Endothelial cell (in vitro differentiated cells): ENCODE measurements around the gene MEDAG. TPM values are rescaled to one million over a fixed set of nuclear protein-coding genes. Genes with fewer than 3 reads are reported as not detected.
"Not testable (repeated sequence)": the region's sequence is repeated elsewhere in the genome, so short reads cannot be mapped to it uniquely, and the experiment has no call there.

Source experiments
- DNase-seq: peaks from one replicate; pipeline ENCODE4 v3.0.0; 2021; ENCODE audit warnings: low spot score
- H3K27ac Mint-ChIP-seq: one replicate; pipeline ENCODE4 v1.8.0; 2021; ENCODE audit warnings: mixed read lengths, inconsistent platforms; ENCODE audit not compliant: unreplicated experiment
- H3K27me3 Mint-ChIP-seq: one replicate; pipeline ENCODE4 v1.8.0; 2021; ENCODE audit warnings: mild to moderate bottlenecking, moderate library complexity, mixed read lengths, inconsistent platforms; ENCODE audit not compliant: unreplicated experiment
- H3K36me3 Mint-ChIP-seq: one replicate; pipeline ENCODE4 v1.8.0; 2021; ENCODE audit warnings: mild to moderate bottlenecking, low read depth, mixed read lengths, inconsistent platforms; ENCODE audit not compliant: unreplicated experiment
- H3K4me1 Mint-ChIP-seq: one replicate; pipeline ENCODE4 v1.8.0; 2021; ENCODE audit warnings: mild to moderate bottlenecking, mixed read lengths, inconsistent platforms; ENCODE audit not compliant: unreplicated experiment
- H3K4me3 Mint-ChIP-seq: one replicate; pipeline ENCODE4 v1.8.0; 2021; ENCODE audit warnings: mild to moderate bottlenecking, mixed read lengths, inconsistent platforms; ENCODE audit not compliant: unreplicated experiment
- H3K9me3 Mint-ChIP-seq: one replicate; pipeline ENCODE4 v1.8.0; 2021; ENCODE audit warnings: mixed read lengths, inconsistent platforms; ENCODE audit not compliant: unreplicated experiment
- total RNA-seq: library from RNA; stranded (reverse); fragmentation: NEBNext Ultra II Directional; extraction: Animal tissue kit (Norgen Biotek cat#: 25700); gene quantifications from one replicate; pipeline ENCODE4 v1.2.1, GENCODE V29; 2021; ENCODE audit not compliant: unreplicated experiment
- TF ChIP-seq, protein P1 (sequence below): fragments of 200-600 bp; sonication (generic); IDR thresholded peaks from one replicate; pipeline ENCODE4 v1.5.0; 2021; ENCODE audit warnings: antibody characterized with exemption; ENCODE audit not compliant: unreplicated experiment

MEDAG gene
- total RNA-seq, 1 donor from 2014 or later, result 0.77 TPM

DNA sequence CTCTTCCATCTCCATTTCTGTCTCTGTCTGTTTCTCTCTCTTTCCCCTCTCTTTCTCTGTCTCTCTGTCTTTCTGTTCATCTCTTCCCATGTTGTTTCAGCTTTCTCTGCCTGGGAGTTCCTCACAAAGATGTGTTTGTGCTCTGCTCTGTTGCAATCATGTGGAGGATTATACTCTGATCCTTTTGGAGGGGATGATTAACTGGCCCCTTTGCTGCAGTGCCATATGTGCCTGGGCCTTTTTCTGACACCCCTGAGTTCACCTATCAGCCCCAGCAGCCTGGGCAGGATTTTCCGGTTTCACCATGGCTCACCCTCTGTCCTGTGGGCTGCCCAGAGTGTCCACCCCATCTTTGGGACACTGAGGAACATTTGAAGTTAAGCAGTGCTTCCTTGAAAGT is 17.3 kb downstream of the MEDAG start:
- H3K9me3 Mint-ChIP-seq, result no peaks in the 10 kb centered on the region
- H3K27ac Mint-ChIP-seq, result no peak overlapping the region
- H3K36me3 Mint-ChIP-seq, result no peaks in the 10 kb centered on the region
- TF ChIP-seq, protein P1, sequence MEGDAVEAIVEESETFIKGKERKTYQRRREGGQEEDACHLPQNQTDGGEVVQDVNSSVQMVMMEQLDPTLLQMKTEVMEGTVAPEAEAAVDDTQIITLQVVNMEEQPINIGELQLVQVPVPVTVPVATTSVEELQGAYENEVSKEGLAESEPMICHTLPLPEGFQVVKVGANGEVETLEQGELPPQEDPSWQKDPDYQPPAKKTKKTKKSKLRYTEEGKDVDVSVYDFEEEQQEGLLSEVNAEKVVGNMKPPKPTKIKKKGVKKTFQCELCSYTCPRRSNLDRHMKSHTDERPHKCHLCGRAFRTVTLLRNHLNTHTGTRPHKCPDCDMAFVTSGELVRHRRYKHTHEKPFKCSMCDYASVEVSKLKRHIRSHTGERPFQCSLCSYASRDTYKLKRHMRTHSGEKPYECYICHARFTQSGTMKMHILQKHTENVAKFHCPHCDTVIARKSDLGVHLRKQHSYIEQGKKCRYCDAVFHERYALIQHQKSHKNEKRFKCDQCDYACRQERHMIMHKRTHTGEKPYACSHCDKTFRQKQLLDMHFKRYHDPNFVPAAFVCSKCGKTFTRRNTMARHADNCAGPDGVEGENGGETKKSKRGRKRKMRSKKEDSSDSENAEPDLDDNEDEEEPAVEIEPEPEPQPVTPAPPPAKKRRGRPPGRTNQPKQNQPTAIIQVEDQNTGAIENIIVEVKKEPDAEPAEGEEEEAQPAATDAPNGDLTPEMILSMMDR, result no peak
- H3K4me3 Mint-ChIP-seq, result no peak overlapping the region
- no peaks in the 10 kb centered on the region for H3K4me1 Mint-ChIP-seq
- DNase-seq, result no peak
- peaks cover 3% of the 10 kb centered on the region for H3K27me3 Mint-ChIP-seq

DNA sequence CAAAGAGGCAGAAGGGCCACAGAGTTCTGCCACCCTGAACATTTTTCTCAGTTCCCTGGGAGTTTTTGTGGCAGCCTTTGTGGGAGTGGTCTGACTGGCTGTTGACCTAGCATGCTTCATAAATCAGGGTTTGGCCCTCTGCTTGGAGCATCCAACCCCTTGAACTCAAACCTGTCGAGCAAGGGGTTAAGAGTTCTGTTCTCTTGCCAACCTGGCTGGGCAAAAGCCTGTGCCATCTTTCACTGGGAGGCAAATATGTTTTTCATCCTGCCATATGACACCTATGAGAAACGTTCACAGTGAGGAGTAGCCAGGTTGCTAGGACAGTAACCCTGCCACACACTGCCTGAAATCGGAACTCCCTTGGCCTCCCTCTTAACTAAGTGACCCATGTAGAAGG is 18.6 kb downstream of the MEDAG start:
- no peaks in the 10 kb centered on the region for H3K36me3 Mint-ChIP-seq
- no peak overlapping the region for H3K27ac Mint-ChIP-seq
- TF ChIP-seq, protein P1, result no peak
- H3K4me1 Mint-ChIP-seq, result no peaks in the 10 kb centered on the region
- H3K9me3 Mint-ChIP-seq, result no peaks in the 10 kb centered on the region
- DNase-seq, result no peak
- H3K4me3 Mint-ChIP-seq, result no peak overlapping the region
- peaks cover 3% of the 10 kb centered on the region for H3K27me3 Mint-ChIP-seq

DNA sequence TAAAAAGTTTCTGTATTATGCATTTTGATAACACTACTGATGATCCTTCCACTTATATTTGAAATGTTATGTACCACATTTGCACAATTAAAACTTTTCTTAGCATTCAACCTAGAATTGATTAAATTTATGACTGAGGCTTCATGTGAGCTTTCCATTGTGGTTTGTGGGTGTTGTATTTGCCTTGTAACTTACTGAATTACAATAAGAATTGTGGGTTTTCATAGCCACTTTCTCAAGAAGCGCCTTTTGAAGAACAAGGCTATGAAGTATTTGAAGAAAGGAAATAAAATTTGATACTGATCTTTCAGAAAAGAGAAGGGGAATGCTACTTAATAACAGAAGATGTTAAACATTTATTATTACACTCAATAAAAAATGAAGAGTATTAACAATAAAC is 19.4 kb downstream of the MEDAG start:
- Mint-ChIP-seq H3K27me3 (peaks cover 3% of the 10 kb centered on the region), H3K9me3 (no peaks in the 10 kb centered on the region), H3K36me3 (no peaks in the 10 kb centered on the region), H3K27ac (no peak overlapping the region), H3K4me1 (no peaks in the 10 kb centered on the region), H3K4me3 (no peak overlapping the region)
- TF ChIP-seq, protein P1, result no peak
- no peak for DNase-seq

DNA sequence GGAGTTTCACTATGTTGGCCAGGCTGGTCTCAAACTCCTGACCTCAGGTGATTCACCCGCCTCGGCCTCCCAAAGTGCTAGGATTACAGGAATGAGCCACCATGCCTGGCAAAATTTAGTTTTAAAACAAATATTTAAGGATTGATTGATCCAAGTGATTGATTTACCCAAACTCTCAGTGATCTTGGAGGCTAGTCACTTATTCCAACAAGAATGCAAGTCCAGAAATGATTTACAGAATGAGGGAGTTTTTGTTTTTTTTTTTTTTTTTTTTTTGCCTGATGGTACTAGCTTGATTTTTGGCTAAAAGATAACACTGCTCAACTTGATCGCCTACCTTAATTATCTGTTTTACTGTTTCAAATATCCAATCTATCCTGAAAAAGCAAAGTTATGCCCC is 20.7 kb downstream of the MEDAG start:
- TF ChIP-seq, protein P1, result no peak
- Mint-ChIP-seq H3K27ac (no peak overlapping the region), H3K4me3 (no peak overlapping the region), H3K27me3 (peaks cover 3% of the 10 kb centered on the region), H3K4me1 (peaks cover 6% of the 10 kb centered on the region), H3K36me3 (no peaks in the 10 kb centered on the region), H3K9me3 (no peaks in the 10 kb centered on the region)
- DNase-seq, result no peak

DNA sequence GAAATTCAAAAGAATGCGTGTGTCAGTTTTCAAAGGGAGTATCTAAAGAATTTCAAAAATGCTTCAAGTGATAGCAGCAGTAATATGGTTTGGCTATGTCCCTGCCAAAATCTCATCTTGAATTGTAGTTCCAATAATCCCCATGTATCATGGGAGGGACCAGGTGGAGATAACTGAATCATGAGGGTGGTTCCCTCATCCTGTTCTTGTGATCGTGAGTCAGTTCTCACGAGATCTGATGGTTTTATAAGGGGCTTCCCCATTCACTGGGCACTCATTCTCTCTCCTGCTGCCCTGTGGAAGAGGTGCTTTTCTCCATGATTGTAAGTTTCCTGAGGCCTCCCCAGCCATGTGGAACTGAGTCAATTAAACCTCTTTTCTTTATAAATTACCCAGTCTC is 21.1 kb downstream of the MEDAG start:
- not testable (repeated sequence) for H3K36me3 Mint-ChIP-seq, H3K27ac Mint-ChIP-seq, DNase-seq, H3K4me3 Mint-ChIP-seq, H3K9me3 Mint-ChIP-seq, H3K27me3 Mint-ChIP-seq
- peaks cover 10% of the 10 kb centered on the region for H3K4me1 Mint-ChIP-seq

DNA sequence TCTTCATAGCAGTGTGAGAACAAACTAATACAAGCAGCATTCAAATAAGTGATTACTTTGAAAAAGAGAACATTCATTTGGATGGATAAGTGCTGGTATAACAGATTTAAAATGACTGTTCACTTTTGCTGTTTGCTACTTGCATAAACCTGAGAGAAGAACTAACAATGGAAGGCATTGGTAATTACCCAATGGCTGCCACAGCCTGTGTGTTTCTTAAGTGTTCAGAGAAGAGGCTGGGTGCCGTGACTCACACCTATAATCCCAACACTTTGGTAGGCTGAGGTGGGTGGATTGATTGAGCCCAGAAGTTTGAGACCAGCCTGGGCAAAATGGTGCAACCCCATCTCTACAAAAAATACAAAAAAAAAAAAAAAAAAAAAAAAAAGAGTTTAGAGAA is 21.5 kb downstream of the MEDAG start:
- Mint-ChIP-seq H3K4me1 (peaks cover 14% of the 10 kb centered on the region), H3K27me3 (peaks cover 3% of the 10 kb centered on the region), H3K27ac (no peak overlapping the region), H3K4me3 (no peak overlapping the region), H3K9me3 (no peaks in the 10 kb centered on the region), H3K36me3 (no peaks in the 10 kb centered on the region)
- TF ChIP-seq, protein P1, result no peak
- no peak for DNase-seq
